Fibroblast of lung (primary cell): Measurements from ENCODE around the gene TESK2. TPM values are rescaled to one million over a fixed set of nuclear protein-coding genes. Genes with fewer than 3 reads are reported as not detected.

ENCODE experiments used
- DNase-seq, 2 donors: peaks; one replicate each; pipeline versions ENCODE4 v3.0.0 to v3.0.0-alpha.2; 2010; ENCODE audit warnings: low read depth in 2 of 2
- H2AFZ ChIP-seq: 2 replicates; pipeline ENCODE4 v1.5.1; 2012; ENCODE audit warnings: low read length, control low read depth, inconsistent platforms
- H3K27ac ChIP-seq: 2 replicates; pipeline ENCODE4 v1.5.1; 2011; ENCODE audit warnings: low read length, control low read depth; ENCODE audit not compliant: insufficient read depth
- H3K27me3 ChIP-seq: 2 replicates; pipeline ENCODE4 v1.5.1; 2011; ENCODE audit warnings: mild to moderate bottlenecking, low read length; ENCODE audit not compliant: control insufficient read depth, insufficient read depth
- H3K36me3 ChIP-seq: 2 replicates; pipeline ENCODE4 v1.5.1; 2011; ENCODE audit warnings: low read length; ENCODE audit not compliant: control insufficient read depth, insufficient read depth
- H3K4me1 ChIP-seq: 2 replicates; pipeline ENCODE4 v1.5.1; 2011; ENCODE audit warnings: low read length; ENCODE audit not compliant: control insufficient read depth, insufficient read depth; ENCODE audit errors: extremely low read depth
- H3K4me2 ChIP-seq: 2 replicates; pipeline ENCODE4 v1.5.1; 2011; ENCODE audit warnings: low read length, control low read depth; ENCODE audit not compliant: insufficient read depth; ENCODE audit errors: extremely low read depth
- H3K4me3 ChIP-seq, 4 experiments: fragments of 200-600 bp in 1 of 4; sonication (generic) in 1 of 4; replicated peaks in 1 of 4; 2 replicates each; pipeline ENCODE4 v1.5.1; 2011 to 2016; ENCODE audit warnings: low read length in 4 of 4, low read depth in 3 of 4, mild to moderate bottlenecking in 3 of 4, control low read depth in 2 of 4, inconsistent platforms in 1 of 4, mixed read lengths in 1 of 4; ENCODE audit not compliant: insufficient read depth in 1 of 4; ENCODE audit errors: control extremely low read depth in 1 of 4
- H3K79me2 ChIP-seq: 2 replicates; pipeline ENCODE4 v1.5.1; 2012; ENCODE audit warnings: mild to moderate bottlenecking, low read length, inconsistent platforms; ENCODE audit not compliant: control insufficient read depth, insufficient read depth
- H3K9ac ChIP-seq: 2 replicates; pipeline ENCODE4 v1.5.1; 2011; ENCODE audit warnings: mild to moderate bottlenecking, low read length, control low read depth; ENCODE audit not compliant: insufficient read depth
- H3K9me3 ChIP-seq: 2 replicates; pipeline ENCODE4 v1.5.1; 2012; ENCODE audit warnings: low read depth, low read length; ENCODE audit not compliant: control insufficient read depth, insufficient read depth
- H4K20me1 ChIP-seq: 2 replicates; pipeline ENCODE4 v1.5.1; 2011; ENCODE audit warnings: low read length; ENCODE audit not compliant: control insufficient read depth, insufficient read depth; ENCODE audit errors: extremely low read depth
- EZH2 ChIP-seq: IDR thresholded peaks from 2 replicates; pipeline ENCODE4 v1.5.1; 2012; ENCODE audit warnings: low read length, control low read depth, mild to moderate bottlenecking; ENCODE audit errors: missing control alignments
- polyA plus RNA-seq, 2 donors: library from polyadenylated mRNA; depleted of rRNA in 1 of 2; stranded (reverse) in 1 of 2; unstranded in 1 of 2; fragments of >200 nt; gene quantifications; 2 replicates each; pipeline ENCODE4 v1.2.1, GENCODE V29; 2011 to 2012; ENCODE audit warnings: missing spikeins in 1 of 2
- total RNA-seq: library from RNA; depleted of rRNA; stranded (reverse); fragments of >200 nt; gene quantifications from 2 replicates; pipeline ENCODE4 v1.2.1, GENCODE V29; 2014
- TF ChIP-seq, protein P1 (sequence below), 2 donors: IDR thresholded peaks in 1 of 2; conservative IDR thresholded peaks in 1 of 2; 1 replicate in 1 of 2; 2 replicates in 1 of 2; pipeline ENCODE4 v1.5.1; 2011 to 2012; ENCODE audit warnings: low read length in 2 of 2, control low read depth in 1 of 2, inconsistent platforms in 1 of 2, low read depth in 1 of 2, mild to moderate bottlenecking in 1 of 2

Gene TESK2
- total and polyA plus RNA-seq, 2 donors (not counting 1 experiment from before 2014, with no cell fraction given), result 1.7 to 4.3 TPM

GRCh38 chr1:45507893-45508292 is 16.9 kb upstream of the TESK2 start:
- H3K4me3 ChIP-seq, result no peak overlapping the region
- H2AFZ ChIP-seq, result no peak overlapping the region
- H3K4me1 ChIP-seq, result no peaks in the 10 kb centered on the region
- H3K27ac ChIP-seq, result no peak overlapping the region
- H3K79me2 ChIP-seq, result no peaks in the 10 kb centered on the region
- H3K36me3 ChIP-seq, result peaks cover 3% of the 10 kb centered on the region
- no peaks in the 10 kb centered on the region for H3K9me3 ChIP-seq
- DNase-seq, result no peak
- no peak overlapping the region for H3K4me2 ChIP-seq
- no peak overlapping the region for H3K9ac ChIP-seq
- no peaks in the 10 kb centered on the region for H4K20me1 ChIP-seq
- no peaks in the 10 kb centered on the region for H3K27me3 ChIP-seq
- TF ChIP-seq, protein P1, sequence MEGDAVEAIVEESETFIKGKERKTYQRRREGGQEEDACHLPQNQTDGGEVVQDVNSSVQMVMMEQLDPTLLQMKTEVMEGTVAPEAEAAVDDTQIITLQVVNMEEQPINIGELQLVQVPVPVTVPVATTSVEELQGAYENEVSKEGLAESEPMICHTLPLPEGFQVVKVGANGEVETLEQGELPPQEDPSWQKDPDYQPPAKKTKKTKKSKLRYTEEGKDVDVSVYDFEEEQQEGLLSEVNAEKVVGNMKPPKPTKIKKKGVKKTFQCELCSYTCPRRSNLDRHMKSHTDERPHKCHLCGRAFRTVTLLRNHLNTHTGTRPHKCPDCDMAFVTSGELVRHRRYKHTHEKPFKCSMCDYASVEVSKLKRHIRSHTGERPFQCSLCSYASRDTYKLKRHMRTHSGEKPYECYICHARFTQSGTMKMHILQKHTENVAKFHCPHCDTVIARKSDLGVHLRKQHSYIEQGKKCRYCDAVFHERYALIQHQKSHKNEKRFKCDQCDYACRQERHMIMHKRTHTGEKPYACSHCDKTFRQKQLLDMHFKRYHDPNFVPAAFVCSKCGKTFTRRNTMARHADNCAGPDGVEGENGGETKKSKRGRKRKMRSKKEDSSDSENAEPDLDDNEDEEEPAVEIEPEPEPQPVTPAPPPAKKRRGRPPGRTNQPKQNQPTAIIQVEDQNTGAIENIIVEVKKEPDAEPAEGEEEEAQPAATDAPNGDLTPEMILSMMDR (conservative IDR thresholded peaks at IDR 0.05 in 1 of 2, IDR thresholded peaks at IDR 0.05 in 1 of 2; ENCODE audit: low read depth in 1 of 2, low read length in 2 of 2), result no peak
- no peak for TF ChIP-seq EZH2

DNA sequence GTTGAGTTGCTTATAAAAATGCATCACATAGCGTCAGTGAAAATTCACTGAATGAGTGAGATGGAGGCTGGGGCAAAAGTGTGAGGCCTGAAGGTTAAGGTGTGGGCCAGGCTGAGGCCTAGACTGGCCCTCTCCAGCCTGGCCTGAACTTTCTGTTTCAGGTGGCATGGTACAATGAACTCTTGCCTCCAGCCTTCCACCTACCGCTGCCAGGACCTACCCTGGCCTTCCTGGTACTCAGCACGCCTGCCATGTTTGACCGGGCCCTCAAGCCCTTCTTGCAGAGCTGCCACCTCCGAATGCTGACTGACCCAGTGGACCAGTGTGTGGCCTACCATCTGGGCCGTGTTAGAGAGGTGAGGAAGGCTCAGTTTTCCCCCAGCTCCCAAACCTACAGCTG is 16.2 kb upstream of the TESK2 start:
- Histone ChIP-seq H2AFZ (no peak overlapping the region), H3K27me3 (no peaks in the 10 kb centered on the region), H3K4me1 (no peaks in the 10 kb centered on the region), H3K4me2 (no peak overlapping the region), H4K20me1 (no peaks in the 10 kb centered on the region), H3K9me3 (no peaks in the 10 kb centered on the region), H3K4me3 (no peak overlapping the region), H3K9ac (no peak overlapping the region), H3K36me3 (peaks cover 3% of the 10 kb centered on the region), H3K27ac (no peak overlapping the region), H3K79me2 (no peaks in the 10 kb centered on the region)
- no peak for DNase-seq
- TF ChIP-seq, protein P1 (conservative IDR thresholded peaks at IDR 0.05 in 1 of 2, IDR thresholded peaks at IDR 0.05 in 1 of 2; ENCODE audit: low read depth in 1 of 2, low read length in 2 of 2), result no peak
- no peak for TF ChIP-seq EZH2

DNA sequence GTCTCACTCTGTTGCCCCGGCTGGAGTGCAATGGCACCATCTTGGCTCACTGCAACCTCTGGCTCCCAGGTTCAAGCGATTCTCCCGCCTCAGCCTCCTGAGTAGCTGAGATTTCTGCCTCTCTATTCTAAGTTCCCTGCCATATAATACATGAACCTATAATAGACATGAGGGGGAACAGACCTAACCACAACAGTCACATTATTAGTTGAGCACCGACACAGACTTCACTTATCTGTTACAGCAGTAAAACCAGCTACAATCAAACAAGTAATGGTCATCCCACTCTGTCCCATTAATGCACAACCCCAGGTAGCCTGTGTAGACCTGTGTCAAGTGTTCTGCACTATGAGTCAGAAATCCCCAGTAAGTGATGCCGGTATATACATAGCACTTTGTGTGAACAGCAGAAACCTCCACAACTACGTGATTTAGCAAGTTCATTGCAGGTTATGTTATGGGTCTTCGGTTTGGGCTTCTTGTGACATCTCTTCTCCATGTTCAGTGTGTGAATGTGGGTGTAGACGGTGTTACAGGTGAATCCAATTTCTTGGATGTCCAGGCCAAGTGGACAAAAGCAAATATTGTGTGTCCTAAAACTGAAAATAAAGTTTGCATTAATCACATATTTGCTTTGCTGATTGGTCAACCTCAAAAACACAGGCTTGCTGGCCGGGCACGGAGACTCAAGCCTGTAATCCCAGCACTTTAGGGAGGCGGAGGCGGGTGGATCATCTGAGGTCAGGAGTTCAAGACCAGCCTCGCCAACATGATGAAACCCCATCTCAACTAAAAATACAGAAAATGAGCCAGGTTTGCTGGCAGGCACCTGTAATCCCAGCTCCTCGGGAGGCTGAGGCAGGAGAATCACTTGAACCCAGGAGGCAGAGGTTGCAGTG is 12.7 kb upstream of the TESK2 start:
- Histone ChIP-seq H2AFZ (no peak overlapping the region), H3K9ac (no peak overlapping the region), H3K4me1 (no peaks in the 10 kb centered on the region), H3K4me2 (no peak overlapping the region), H3K36me3 (no peaks in the 10 kb centered on the region), H3K27me3 (no peaks in the 10 kb centered on the region), H3K9me3 (no peaks in the 10 kb centered on the region), H4K20me1 (no peaks in the 10 kb centered on the region), H3K4me3 (no peak overlapping the region), H3K79me2 (no peaks in the 10 kb centered on the region), H3K27ac (no peak overlapping the region)
- DNase-seq, result no peak
- no peak for TF ChIP-seq EZH2
- TF ChIP-seq, protein P1 (conservative IDR thresholded peaks at IDR 0.05 in 1 of 2, IDR thresholded peaks at IDR 0.05 in 1 of 2; ENCODE audit: low read depth in 1 of 2, low read length in 2 of 2), result no peak
